ENCODE results near the gene NFIC. TPM values are rescaled to one million over a fixed set of nuclear protein-coding genes. Genes with fewer than 3 reads are reported as not detected.

NFIC gene
- total RNA-seq, 1 donor from 2014 or later: 194 TPM

- Histone ChIP-seq H3K36me3 (no peaks in the 10 kb centered on the region), H3K27ac (no peak overlapping the region), H3K27me3 (peaks cover 2% of the 10 kb centered on the region), H3K4me3 (no peak overlapping the region), H3K4me1 (no peaks in the 10 kb centered on the region), H3K9me3 (no peaks in the 10 kb centered on the region)
- intact Hi-C loops (cut with DNase I): no loop called here
- no peak for DNase-seq (ENCODE audit: low spot score in 2 of 2)
- TF ChIP-seq CTCF (IDR thresholded peaks at IDR 0.05): no peak
Measured at GRCh38 chr19:3478409-3479176, 112.2 kb downstream of the NFIC start.

GRCh38 chr19:3479177-3479833 is 112.9 kb downstream of the NFIC start:
- Histone ChIP-seq H3K27me3 (peaks cover 2% of the 10 kb centered on the region), H3K9me3 (no peaks in the 10 kb centered on the region), H3K4me3 (no peak overlapping the region), H3K36me3 (no peaks in the 10 kb centered on the region), H3K27ac (no peak overlapping the region), H3K4me1 (no peaks in the 10 kb centered on the region)
- intact Hi-C loops (cut with DNase I): no loop called here
- no peak for DNase-seq (ENCODE audit: low spot score in 2 of 2)
- TF ChIP-seq CTCF (IDR thresholded peaks at IDR 0.05): no peak

GRCh38 chr19:3479834-3480215 is 113.4 kb downstream of the NFIC start:
- Histone ChIP-seq H3K36me3 (no peaks in the 10 kb centered on the region), H3K27ac (no peak overlapping the region), H3K4me3 (no peak overlapping the region), H3K27me3 (peaks cover 2% of the 10 kb centered on the region), H3K9me3 (no peaks in the 10 kb centered on the region), H3K4me1 (no peaks in the 10 kb centered on the region)
- no peak for DNase-seq (ENCODE audit: low spot score in 2 of 2)
- no peak for TF ChIP-seq CTCF (IDR thresholded peaks at IDR 0.05)
- intact Hi-C loops (cut with DNase I): no loop called here

- H3K27me3 ChIP-seq: peaks cover 2% of the 10 kb centered on the region
- no peaks in the 10 kb centered on the region for H3K36me3 ChIP-seq
- H3K9me3 ChIP-seq: no peaks in the 10 kb centered on the region
- intact Hi-C loops (cut with DNase I): no loop called here
- H3K27ac ChIP-seq: no peak within 1 kb of the TSS
- DNase-seq (ENCODE audit: low spot score in 2 of 2): no peak
- no peaks in the 10 kb centered on the region for H3K4me1 ChIP-seq
- TF ChIP-seq CTCF (IDR thresholded peaks at IDR 0.05): no peak
- no peak within 1 kb of the TSS for H3K4me3 ChIP-seq
Measured at GRCh38 chr19:3480383-3481091, 114.2 kb downstream of the NFIC start, which contains the start of gene SMIM24. TSS of gene SMIM24 (minus strand) at chr19:3480525. CDS start at chr19:3480463, 62 bp downstream.

- H3K27me3 ChIP-seq: peaks cover 2% of the 10 kb centered on the region
- no peak for TF ChIP-seq CTCF (IDR thresholded peaks at IDR 0.05)
- no peak for DNase-seq (ENCODE audit: low spot score in 2 of 2)
- intact Hi-C loops (cut with DNase I): no loop called here
- H3K4me3 ChIP-seq: no peak overlapping the region
- H3K9me3 ChIP-seq: no peaks in the 10 kb centered on the region
- H3K4me1 ChIP-seq: no peaks in the 10 kb centered on the region
- H3K36me3 ChIP-seq: no peaks in the 10 kb centered on the region
- H3K27ac ChIP-seq: no peak overlapping the region
Measured at GRCh38 chr19:3481241-3482090, 115.1 kb downstream of the NFIC start.

Measured in ascending aorta (tissue), 2 donors.